ENCODE data around the gene DPM1.

DNA sequence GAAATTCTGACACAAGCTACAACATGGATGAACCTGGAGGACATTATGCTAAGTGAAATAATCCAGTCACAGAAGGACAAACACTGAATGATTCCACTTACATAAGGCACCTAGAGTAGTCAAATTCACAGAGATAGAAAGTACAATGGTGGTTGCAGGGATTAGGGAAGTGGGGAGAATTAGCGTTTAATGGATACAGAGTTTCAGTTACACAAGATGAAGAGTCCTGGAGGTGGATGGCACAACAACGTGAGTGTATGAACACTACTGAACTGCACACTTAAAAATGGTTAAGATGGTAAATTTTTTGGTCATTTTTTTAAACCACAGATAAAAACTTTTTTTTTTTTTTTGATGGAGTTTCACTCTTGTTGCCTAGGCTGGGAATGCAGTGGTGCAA is 25.0 kb upstream of the DPM1 start:
- TF ChIP-seq, protein P1, sequence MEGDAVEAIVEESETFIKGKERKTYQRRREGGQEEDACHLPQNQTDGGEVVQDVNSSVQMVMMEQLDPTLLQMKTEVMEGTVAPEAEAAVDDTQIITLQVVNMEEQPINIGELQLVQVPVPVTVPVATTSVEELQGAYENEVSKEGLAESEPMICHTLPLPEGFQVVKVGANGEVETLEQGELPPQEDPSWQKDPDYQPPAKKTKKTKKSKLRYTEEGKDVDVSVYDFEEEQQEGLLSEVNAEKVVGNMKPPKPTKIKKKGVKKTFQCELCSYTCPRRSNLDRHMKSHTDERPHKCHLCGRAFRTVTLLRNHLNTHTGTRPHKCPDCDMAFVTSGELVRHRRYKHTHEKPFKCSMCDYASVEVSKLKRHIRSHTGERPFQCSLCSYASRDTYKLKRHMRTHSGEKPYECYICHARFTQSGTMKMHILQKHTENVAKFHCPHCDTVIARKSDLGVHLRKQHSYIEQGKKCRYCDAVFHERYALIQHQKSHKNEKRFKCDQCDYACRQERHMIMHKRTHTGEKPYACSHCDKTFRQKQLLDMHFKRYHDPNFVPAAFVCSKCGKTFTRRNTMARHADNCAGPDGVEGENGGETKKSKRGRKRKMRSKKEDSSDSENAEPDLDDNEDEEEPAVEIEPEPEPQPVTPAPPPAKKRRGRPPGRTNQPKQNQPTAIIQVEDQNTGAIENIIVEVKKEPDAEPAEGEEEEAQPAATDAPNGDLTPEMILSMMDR (IDR thresholded peaks at IDR 0.05; ENCODE audit: low read depth, low read length, poor library complexity, severe bottlenecking) = no peak
- TF ChIP-seq EZH2phosphoT487 (IDR thresholded peaks at IDR 0.05; ENCODE audit: borderline replicate concordance, low read length) = no peak
